Left ventricle myocardium inferior (tissue), 1 donor: ENCODE data around the gene CAPN5. TPM values are rescaled to one million over a fixed set of nuclear protein-coding genes. Genes with fewer than 3 reads are reported as not detected.

Experiments used
- DNase-seq: peaks from one replicate; pipeline ENCODE4 v3.0.0-alpha.2; 2020
- H3K27ac ChIP-seq: fragments of 200-600 bp; replicated peaks from 2 replicates; pipeline ENCODE4 v1.8.0; 2021
- H3K27me3 ChIP-seq: fragments of 200-600 bp; 2 replicates; pipeline ENCODE4 v1.8.0; 2021; ENCODE audit warnings: low read depth
- H3K36me3 ChIP-seq: fragments of 200-600 bp; 2 replicates; pipeline ENCODE4 v1.8.0; 2021
- H3K4me1 ChIP-seq: fragments of 200-600 bp; 2 replicates; pipeline ENCODE4 v1.8.0; 2021
- H3K4me3 ChIP-seq: fragments of 200-600 bp; 2 replicates; pipeline ENCODE4 v1.8.0; 2021; ENCODE audit warnings: mild to moderate bottlenecking, moderate library complexity
- H3K9me3 ChIP-seq: fragments of 200-600 bp; replicated peaks from 2 replicates; pipeline ENCODE4 v1.8.0; 2021
- intact Hi-C: fragments of 100-400 bp; cut with micrococcal nuclease; formaldehyde crosslinking; loops from one replicate; pipeline ENCODE4 v1.11.0; 2022
- total RNA-seq: library from RNA; stranded (reverse); fragmentation: NEBNext Ultra II Directional; extraction: Animal tissue kit (Norgen Biotek cat#: 25700); gene quantifications from one replicate; pipeline ENCODE4 v1.2.1, GENCODE V29; 2021
- TF ChIP-seq, protein P1 (sequence below): fragments of 200-600 bp; IDR thresholded peaks from 2 replicates; pipeline ENCODE4 v1.8.0; 2021; ENCODE audit warnings: antibody characterized with exemption, mild to moderate bottlenecking, borderline replicate concordance
- donor health status: DM: no; HTN: yes; CAD: no; lungs with severe emphysema.

The CAPN5 gene
- total RNA-seq, 1 donor from 2014 or later = 2.3 TPM

DNA sequence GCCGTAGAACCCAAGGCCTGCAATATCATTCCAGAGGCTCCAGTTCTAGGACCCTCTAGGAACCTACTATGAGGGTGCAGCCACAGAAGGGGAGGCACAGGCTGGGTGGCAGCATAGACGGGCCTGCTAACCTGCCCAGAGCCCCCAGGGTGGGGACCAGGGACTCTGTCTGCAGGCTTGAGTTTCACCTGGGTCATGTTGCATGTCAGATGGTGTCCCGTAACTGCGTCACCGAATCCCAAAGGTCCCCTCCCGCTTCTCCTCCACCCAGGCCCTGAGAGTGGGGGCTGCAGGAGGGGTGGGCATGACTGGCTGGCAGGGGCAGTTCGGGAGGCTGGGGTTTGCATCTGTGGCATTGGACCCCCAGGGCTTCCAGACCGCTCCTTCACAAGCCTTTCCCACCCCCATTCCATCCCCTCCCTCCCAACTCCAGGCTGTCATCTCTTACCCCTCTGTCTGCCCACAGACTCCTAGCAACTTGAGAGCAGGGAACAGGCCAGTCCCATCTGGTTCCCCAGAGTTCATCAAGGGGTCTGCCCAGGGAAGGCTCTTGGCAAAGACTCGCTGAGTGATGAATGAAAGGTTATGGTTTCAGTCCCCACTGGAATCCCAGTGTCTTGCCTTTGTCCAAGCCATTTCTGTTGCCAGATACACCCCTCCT, 77.6 kb downstream of the CAPN5 start:
- peaks cover 19% of the 10 kb centered on the region for H3K27me3 ChIP-seq
- H3K4me3 ChIP-seq = no peak overlapping the region
- H3K4me1 ChIP-seq = peaks cover 19% of the 10 kb centered on the region
- H3K36me3 ChIP-seq = no peaks in the 10 kb centered on the region
- no peak for DNase-seq
- no peak overlapping the region for H3K27ac ChIP-seq
- TF ChIP-seq, protein P1, sequence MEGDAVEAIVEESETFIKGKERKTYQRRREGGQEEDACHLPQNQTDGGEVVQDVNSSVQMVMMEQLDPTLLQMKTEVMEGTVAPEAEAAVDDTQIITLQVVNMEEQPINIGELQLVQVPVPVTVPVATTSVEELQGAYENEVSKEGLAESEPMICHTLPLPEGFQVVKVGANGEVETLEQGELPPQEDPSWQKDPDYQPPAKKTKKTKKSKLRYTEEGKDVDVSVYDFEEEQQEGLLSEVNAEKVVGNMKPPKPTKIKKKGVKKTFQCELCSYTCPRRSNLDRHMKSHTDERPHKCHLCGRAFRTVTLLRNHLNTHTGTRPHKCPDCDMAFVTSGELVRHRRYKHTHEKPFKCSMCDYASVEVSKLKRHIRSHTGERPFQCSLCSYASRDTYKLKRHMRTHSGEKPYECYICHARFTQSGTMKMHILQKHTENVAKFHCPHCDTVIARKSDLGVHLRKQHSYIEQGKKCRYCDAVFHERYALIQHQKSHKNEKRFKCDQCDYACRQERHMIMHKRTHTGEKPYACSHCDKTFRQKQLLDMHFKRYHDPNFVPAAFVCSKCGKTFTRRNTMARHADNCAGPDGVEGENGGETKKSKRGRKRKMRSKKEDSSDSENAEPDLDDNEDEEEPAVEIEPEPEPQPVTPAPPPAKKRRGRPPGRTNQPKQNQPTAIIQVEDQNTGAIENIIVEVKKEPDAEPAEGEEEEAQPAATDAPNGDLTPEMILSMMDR = no peak
- intact Hi-C loops = no loop called here
- H3K9me3 ChIP-seq = no peaks in the 10 kb centered on the region

DNA sequence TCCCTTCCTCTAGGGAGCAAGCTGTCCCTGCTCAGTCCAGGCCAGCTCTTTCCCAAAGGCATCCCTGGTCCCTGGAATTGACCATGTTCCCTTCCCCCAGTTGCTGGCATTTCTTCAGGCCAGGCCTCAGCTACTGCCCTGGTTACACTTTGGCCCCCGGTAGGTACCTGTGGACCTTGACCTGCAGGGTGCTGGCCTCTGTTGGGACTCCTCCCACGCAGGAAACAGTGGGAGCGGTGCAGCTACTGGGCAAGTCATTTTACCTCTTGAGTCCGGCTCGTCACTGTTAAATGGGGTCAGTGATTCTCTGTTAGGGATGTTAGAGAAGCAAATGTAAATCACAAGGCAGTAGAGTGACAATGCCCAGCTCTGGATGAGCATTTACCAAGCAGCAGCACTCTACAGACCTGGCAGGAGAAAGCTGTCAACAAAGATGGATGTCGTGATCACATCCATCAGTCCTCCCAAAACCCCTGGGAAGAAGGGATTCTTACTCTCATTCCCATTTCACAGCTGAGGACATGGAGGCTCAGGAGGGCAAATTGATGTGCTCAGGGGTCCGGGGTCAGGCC, 78.2 kb downstream of the CAPN5 start:
- TF ChIP-seq, protein P1 = no peak
- Histone ChIP-seq H3K27ac (no peak overlapping the region), H3K4me1 (peaks cover 14% of the 10 kb centered on the region), H3K4me3 (no peak overlapping the region), H3K9me3 (no peaks in the 10 kb centered on the region), H3K27me3 (peaks cover 21% of the 10 kb centered on the region), H3K36me3 (no peaks in the 10 kb centered on the region)
- DNase-seq = no peak
- intact Hi-C loops = no loop called here

GRCh38 chr11:77146261-77147035, 79.7 kb downstream of the CAPN5 start:
- H3K27me3 ChIP-seq = peaks cover 21% of the 10 kb centered on the region
- intact Hi-C loops = no loop called here
- no peak overlapping the region for H3K27ac ChIP-seq
- peaks cover 4% of the 10 kb centered on the region for H3K4me1 ChIP-seq
- no peaks in the 10 kb centered on the region for H3K36me3 ChIP-seq
- H3K9me3 ChIP-seq = no peaks in the 10 kb centered on the region
- no peak overlapping the region for H3K4me3 ChIP-seq
- TF ChIP-seq, protein P1 = no peak
- DNase-seq = no peak

- Histone ChIP-seq H3K9me3 (no peaks in the 10 kb centered on the region), H3K36me3 (no peaks in the 10 kb centered on the region), H3K27ac (no peak overlapping the region), H3K4me1 (peaks cover 4% of the 10 kb centered on the region), H3K4me3 (no peak overlapping the region), H3K27me3 (peaks cover 21% of the 10 kb centered on the region)
- intact Hi-C loops = no loop called here
- TF ChIP-seq, protein P1 = no peak
- no peak for DNase-seq
Measured at GRCh38 chr11:77147036-77147315, 80.2 kb downstream of the CAPN5 start.

- Histone ChIP-seq H3K27me3 (peaks cover 21% of the 10 kb centered on the region), H3K9me3 (no peaks in the 10 kb centered on the region), H3K27ac (no peak overlapping the region), H3K4me1 (peaks cover 8% of the 10 kb centered on the region), H3K4me3 (peak overlapping the region; percentile 47), H3K36me3 (no peaks in the 10 kb centered on the region)
- no peak for DNase-seq
- intact Hi-C loops = no loop called here
- TF ChIP-seq, protein P1 = no peak
Measured at GRCh38 chr11:77147668-77148321, 81.0 kb downstream of the CAPN5 start.
